IPS-18a (cell line): Measurements from ENCODE around the gene RNF41.

Experiments
- H3K27ac ChIP-seq: one replicate; pipeline ENCODE4 v1.5.1; 2013; ENCODE audit warnings: low read length
- H3K27me3 ChIP-seq: one replicate; pipeline ENCODE4 v1.6.1; 2013; ENCODE audit warnings: mild to moderate bottlenecking, low read length; ENCODE audit not compliant: control insufficient read depth, insufficient read depth
- H3K36me3 ChIP-seq: one replicate; pipeline ENCODE4 v1.6.1; 2013; ENCODE audit warnings: low read depth, low read length; ENCODE audit not compliant: control insufficient read depth
- H3K4me1 ChIP-seq: one replicate; pipeline ENCODE4 v1.6.1; 2013; ENCODE audit warnings: low read depth, low read length; ENCODE audit not compliant: control insufficient read depth
- H3K4me3 ChIP-seq: one replicate; pipeline ENCODE4 v1.5.1; 2013; ENCODE audit warnings: low read length
- H3K9ac ChIP-seq: one replicate; pipeline ENCODE4 v1.6.1; 2013; ENCODE audit warnings: mild to moderate bottlenecking, low read length, moderate library complexity
- H3K9me3 ChIP-seq: one replicate; pipeline ENCODE4 v1.6.1; 2013; ENCODE audit warnings: low read depth, low read length; ENCODE audit not compliant: control insufficient read depth

RNF41 gene

GRCh38 chr12:56242986-56243385 is 21.3 kb upstream of the RNF41 start:
- Histone ChIP-seq H3K27me3 (no peaks in the 10 kb centered on the region), H3K27ac (no peak overlapping the region), H3K4me1 (no peaks in the 10 kb centered on the region), H3K9ac (no peak overlapping the region), H3K4me3 (no peak overlapping the region), H3K36me3 (peaks cover 62% of the 10 kb centered on the region), H3K9me3 (no peaks in the 10 kb centered on the region)

DNA sequence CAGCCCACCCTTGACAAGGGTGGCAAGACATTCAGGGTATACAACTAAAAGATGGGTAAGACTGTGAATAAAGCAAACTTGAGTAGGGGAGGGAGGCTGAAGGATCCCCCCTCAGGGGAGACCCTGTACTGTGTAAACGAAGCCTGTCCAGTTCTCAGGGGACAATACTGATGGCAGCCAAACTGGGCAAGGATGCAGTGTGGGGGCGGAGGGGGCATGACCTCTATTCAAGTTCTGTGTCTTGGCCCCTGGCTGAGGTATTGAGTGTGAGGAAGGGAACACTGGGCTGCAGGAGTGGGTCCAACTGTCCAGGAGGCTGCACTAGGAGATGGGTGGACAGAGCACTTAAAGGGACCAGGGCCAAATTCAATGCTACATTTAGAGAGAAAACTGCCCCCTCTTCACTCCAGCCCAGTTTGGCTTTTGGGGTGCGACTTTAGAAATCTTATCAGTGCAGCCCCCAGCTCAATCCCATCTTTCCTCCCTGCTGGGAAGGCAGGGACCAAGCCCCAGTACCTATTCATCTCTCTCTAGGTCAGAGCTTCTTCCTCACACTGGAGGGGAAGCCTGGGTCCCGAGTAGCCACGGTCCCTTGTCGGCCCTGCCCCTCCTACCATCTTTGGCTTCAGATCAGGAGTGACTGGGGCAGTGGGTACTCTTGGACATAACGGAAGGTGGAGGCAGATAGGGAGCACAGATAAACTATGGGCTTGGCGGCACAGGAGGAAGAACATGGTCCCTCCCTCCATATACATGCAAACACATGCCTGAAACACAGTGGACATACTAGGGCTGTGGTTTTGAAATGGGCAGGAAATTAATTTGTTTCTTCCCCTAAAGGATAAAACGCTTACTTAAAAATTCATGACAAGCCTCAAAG is 19.9 kb upstream of the RNF41 start:
- Histone ChIP-seq H3K36me3 (peaks cover 50% of the 10 kb centered on the region), H3K27ac (no peak overlapping the region), H3K9me3 (no peaks in the 10 kb centered on the region), H3K4me3 (no peak overlapping the region), H3K27me3 (no peaks in the 10 kb centered on the region), H3K9ac (no peak overlapping the region), H3K4me1 (no peaks in the 10 kb centered on the region)

DNA sequence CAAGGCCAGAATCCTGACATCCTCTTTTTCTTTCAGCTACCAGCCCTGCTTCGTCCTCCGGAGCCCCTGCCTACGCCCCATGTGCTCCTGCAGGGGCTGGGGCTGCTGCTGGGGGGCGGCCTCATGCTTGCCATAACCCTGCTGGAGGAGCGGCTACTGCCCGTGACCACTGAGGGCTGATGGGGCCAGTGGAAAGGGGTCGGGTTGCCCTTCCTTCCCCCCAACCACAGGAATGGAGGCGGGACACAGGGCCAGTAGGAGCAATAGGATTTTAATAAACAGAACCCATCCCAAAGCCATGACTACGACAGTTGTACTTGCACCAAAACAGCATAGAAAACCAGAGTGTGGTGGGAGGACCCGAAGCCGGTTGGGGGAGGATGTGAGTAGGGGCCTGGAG is 15.8 kb upstream of the RNF41 start:
- Histone ChIP-seq H3K4me3 (no peak overlapping the region), H3K9ac (no peak overlapping the region), H3K4me1 (no peaks in the 10 kb centered on the region), H3K9me3 (no peaks in the 10 kb centered on the region), H3K27ac (no peak overlapping the region), H3K36me3 (peaks cover 16% of the 10 kb centered on the region), H3K27me3 (no peaks in the 10 kb centered on the region)

DNA sequence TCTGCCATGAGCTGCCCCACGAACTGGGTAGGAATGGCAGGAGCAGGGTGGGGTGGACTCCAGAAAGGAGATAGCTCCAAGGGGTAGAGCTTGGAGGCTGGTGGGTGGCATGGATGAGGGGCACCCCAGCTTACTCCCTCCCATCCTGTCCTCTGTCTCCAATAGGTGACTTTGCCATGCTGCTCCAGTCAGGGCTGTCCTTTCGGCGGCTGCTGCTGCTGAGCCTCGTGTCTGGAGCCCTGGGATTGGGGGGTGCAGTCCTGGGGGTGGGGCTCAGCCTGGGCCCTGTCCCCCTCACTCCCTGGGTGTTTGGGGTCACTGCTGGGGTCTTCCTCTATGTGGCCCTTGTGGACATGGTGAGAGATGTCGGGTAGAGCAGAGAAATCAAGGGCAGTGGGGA is 15.3 kb upstream of the RNF41 start:
- Histone ChIP-seq H3K9me3 (no peaks in the 10 kb centered on the region), H3K27ac (no peak overlapping the region), H3K36me3 (peaks cover 13% of the 10 kb centered on the region), H3K4me3 (no peak overlapping the region), H3K9ac (no peak overlapping the region), H3K4me1 (no peaks in the 10 kb centered on the region), H3K27me3 (no peaks in the 10 kb centered on the region)

- no peak overlapping the region for H3K9ac ChIP-seq
- H3K9me3 ChIP-seq: no peaks in the 10 kb centered on the region
- H3K27me3 ChIP-seq: no peaks in the 10 kb centered on the region
- H3K4me3 ChIP-seq: no peak overlapping the region
- no peaks in the 10 kb centered on the region for H3K4me1 ChIP-seq
- H3K36me3 ChIP-seq: peaks cover 5% of the 10 kb centered on the region
- no peak overlapping the region for H3K27ac ChIP-seq
These were observed 14.4 kb upstream of the RNF41 start for GRCh38 chr12:56236091-56236490.

DNA sequence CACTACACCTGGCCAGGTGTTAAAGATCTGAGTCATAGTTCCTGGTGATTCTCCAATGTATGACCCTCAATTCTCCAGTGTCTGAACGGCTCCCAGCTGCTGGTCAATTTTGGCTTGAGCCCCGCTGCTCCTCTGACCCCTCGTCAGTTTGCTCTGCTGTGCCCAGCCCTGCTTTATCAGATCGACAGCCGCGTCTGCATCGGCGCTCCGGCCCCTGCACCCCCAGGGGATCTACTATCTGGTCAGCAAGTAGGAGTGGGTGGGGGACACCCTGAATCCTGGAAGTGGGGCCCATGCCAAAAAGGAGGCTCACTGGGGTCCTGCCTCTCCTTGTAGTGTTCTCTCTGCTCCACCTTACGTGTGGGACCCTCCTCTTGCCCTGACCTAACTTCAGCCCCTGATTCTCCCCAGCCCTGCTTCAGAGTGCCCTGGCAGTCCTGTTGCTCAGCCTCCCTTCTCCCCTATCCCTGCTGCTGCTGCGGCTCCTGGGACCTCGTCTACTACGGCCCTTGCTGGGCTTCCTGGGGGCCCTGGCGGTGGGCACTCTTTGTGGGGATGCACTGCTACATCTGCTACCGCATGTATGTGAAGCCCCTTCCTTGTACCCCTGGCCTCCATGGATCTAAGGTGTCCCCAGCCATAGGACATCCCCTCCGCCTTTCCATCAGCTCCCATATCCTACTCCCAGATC is 13.2 kb upstream of the RNF41 start:
- H3K27ac ChIP-seq: no peak overlapping the region
- H3K27me3 ChIP-seq: no peaks in the 10 kb centered on the region
- no peak overlapping the region for H3K9ac ChIP-seq
- H3K4me3 ChIP-seq: no peak overlapping the region
- no peaks in the 10 kb centered on the region for H3K9me3 ChIP-seq
- no peaks in the 10 kb centered on the region for H3K36me3 ChIP-seq
- H3K4me1 ChIP-seq: no peaks in the 10 kb centered on the region

DNA sequence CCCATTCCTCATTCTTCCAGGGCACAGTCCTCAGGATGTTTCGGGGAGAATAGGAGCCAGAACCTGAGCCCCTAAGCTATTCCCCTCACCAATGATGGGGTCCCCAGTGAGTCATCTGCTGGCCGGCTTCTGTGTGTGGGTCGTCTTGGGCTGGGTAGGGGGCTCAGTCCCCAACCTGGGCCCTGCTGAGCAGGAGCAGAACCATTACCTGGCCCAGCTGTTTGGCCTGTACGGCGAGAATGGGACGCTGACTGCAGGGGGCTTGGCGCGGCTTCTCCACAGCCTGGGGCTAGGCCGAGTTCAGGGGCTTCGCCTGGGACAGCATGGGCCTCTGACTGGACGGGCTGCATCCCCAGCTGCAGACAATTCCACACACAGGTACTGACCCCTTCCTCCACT is 9.5 kb upstream of the RNF41 start:
- no peaks in the 10 kb centered on the region for H3K9me3 ChIP-seq
- H3K4me1 ChIP-seq: no peaks in the 10 kb centered on the region
- no peaks in the 10 kb centered on the region for H3K27me3 ChIP-seq
- no peak overlapping the region for H3K9ac ChIP-seq
- no peaks in the 10 kb centered on the region for H3K36me3 ChIP-seq
- H3K4me3 ChIP-seq: no peak overlapping the region
- H3K27ac ChIP-seq: no peak overlapping the region

GRCh38 chr12:56230432-56231183 is 8.9 kb upstream of the RNF41 start:
- H3K27me3 ChIP-seq: no peaks in the 10 kb centered on the region
- H3K27ac ChIP-seq: no peak overlapping the region
- H3K36me3 ChIP-seq: no peaks in the 10 kb centered on the region
- H3K4me3 ChIP-seq: no peak overlapping the region
- H3K9ac ChIP-seq: no peak overlapping the region
- no peaks in the 10 kb centered on the region for H3K9me3 ChIP-seq
- H3K4me1 ChIP-seq: no peaks in the 10 kb centered on the region

DNA sequence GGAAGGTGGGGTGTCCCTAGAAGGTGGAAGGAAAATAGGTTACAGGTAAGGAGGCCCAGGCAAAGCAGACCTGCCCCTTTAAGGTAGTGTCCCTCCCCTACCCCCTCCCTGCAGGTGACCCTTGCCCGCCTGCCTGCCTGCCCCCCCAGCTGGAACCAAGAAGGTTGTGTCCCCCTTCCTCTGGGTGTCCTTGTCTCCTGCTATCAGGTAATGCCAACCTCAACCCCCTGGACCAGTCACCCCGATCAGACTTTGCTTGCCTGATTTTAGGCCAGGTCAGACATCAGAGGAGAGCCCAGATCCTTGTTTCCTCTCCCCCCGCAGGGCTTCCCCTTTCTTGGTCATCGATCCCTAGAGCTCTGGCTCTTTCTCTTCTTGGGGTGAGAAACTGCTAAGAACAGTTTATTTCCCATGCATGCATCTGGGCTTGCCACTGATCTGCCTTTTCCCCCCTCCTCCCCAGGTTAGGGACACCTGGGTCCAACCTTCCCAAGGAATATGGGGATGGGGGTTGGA is 8.3 kb upstream of the RNF41 start, which contains the start of gene SLC39A5:
SLC39A5 (plus strand) TSS at position 136 of the 516 bp plus-strand sequence. CDS start 1,224 bp downstream, outside the sequence.
- Histone ChIP-seq H3K9me3 (no peaks in the 10 kb centered on the region), H3K4me1 (no peaks in the 10 kb centered on the region), H3K27ac (no peak within 1 kb of the TSS), H3K27me3 (no peaks in the 10 kb centered on the region), H3K4me3 (no peak within 1 kb of the TSS), H3K36me3 (no peaks in the 10 kb centered on the region), H3K9ac (no peak within 1 kb of the TSS)

GRCh38 chr12:56229082-56229481 is 7.4 kb upstream of the RNF41 start:
- Histone ChIP-seq H3K36me3 (no peaks in the 10 kb centered on the region), H3K27ac (no peak overlapping the region), H3K9me3 (no peaks in the 10 kb centered on the region), H3K4me1 (peaks cover 2% of the 10 kb centered on the region), H3K27me3 (no peaks in the 10 kb centered on the region), H3K4me3 (no peak overlapping the region), H3K9ac (no peak overlapping the region)

DNA sequence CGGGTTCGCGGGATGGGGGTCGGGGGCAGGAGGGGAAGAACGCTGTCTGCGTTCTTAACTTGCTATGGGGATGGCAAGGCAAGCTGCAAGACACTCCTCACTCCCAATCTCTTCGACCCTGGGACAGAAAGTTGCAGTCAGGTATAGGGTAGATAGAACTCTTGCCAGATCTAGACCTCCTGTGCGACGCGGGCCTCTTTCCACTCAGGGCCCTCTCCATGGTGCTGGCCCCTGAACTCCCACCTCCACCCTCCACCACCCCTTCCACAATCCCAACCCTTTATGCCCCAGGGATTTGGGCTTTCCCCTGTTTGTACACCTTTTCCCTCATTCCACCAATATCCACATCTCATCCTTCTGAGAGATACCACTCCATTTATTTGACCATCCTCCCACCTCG is 3.2 kb upstream of the RNF41 start:
- no peak overlapping the region for H3K27ac ChIP-seq
- H3K4me1 ChIP-seq: peaks cover 17% of the 10 kb centered on the region
- H3K9ac ChIP-seq: peak overlapping the region; percentile 76
- no peaks in the 10 kb centered on the region for H3K27me3 ChIP-seq
- no peaks in the 10 kb centered on the region for H3K36me3 ChIP-seq
- H3K9me3 ChIP-seq: no peaks in the 10 kb centered on the region
- peak overlapping the region; percentile 79 for H3K4me3 ChIP-seq
